ENCODE results near the gene PLPPR3. TPM values are rescaled to one million over a fixed set of nuclear protein-coding genes. Genes with fewer than 3 reads are reported as not detected.

The PLPPR3 gene
- total RNA-seq, 1 experiment from 2014 or later: 0.81 TPM

GRCh38 chr19:796692-797527, 24.8 kb downstream of the PLPPR3 start, which contains the start of gene PTBP1:
PTBP1 (plus strand) TSS chr19:797452; CDS start chr19:797498, 46 bp downstream.
- CTCF ChIA-PET: no interaction called here

GRCh38 chr19:795691-796581, 25.8 kb downstream of the PLPPR3 start:
- Histone ChIP-seq H3K4me2 (peak overlapping the region; percentile 72), H4K20me1 (ENCODE audit: insufficient read depth) (peaks cover 30% of the 10 kb centered on the region), H3K27ac (0 out of 2 replicates have a peak overlapping the region, but pooled peaks have one; percentile 20), H3K79me2 (ENCODE audit: low read depth) (peaks cover 31% of the 10 kb centered on the region), H2AFZ (no peak overlapping the region), H3K4me1 (replicated peaks; ENCODE audit: insufficient read depth) (peaks cover 18% of the 10 kb centered on the region), H3K9me2 (ENCODE audit: insufficient read depth) (no peaks in the 10 kb centered on the region), H3K27me3 (ENCODE audit: insufficient read depth, low read depth) (no peaks in the 10 kb centered on the region), H3K4me3 (peak overlapping the region; percentile 72), H3K9me3 (ENCODE audit: insufficient read depth, low read depth) (no peaks in the 10 kb centered on the region), H3K36me3 (ENCODE audit: low read depth) (peaks cover under 1% of the 10 kb centered on the region; the same call in 1 of the 2 replicates), H3F3A (ENCODE audit: insufficient read depth, low read depth) (peaks cover 24% of the 10 kb centered on the region; the same call in 1 of the 2 replicates)
- intact Hi-C loops (cut with micrococcal nuclease; ENCODE audit: unreplicated experiment): loop anchor here (2.0 kb wide), 3 partner anchors 13 to 223 kb away; partner anchors contain the start of gene BSG
- ChIA-PET POLR2A (ENCODE audit: unreplicated experiment) (no interaction called here), CTCF (interaction anchor here (0.5 kb wide), 1 partner anchor 40 kb away, joined by 5 read pairs; no protein-coding TSS in a partner anchor)
- no peak for DNase-seq
- no TSS peak for BruUV-seq (replicated peaks)
- TF ChIP-seq CTCF (conservative IDR thresholded peaks at IDR 0.05) (no peak), EZH2 (IDR thresholded peaks at IDR 0.05; ENCODE audit: low read depth) (no peak)

More at GRCh38 chr19:796692-797527, 24.8 kb downstream of the PLPPR3 start, which contains the start of gene PTBP1:
- Histone ChIP-seq H3K27me3 (ENCODE audit: insufficient read depth, low read depth) (no peaks in the 10 kb centered on the region), H3K4me2 (peak within 1 kb of the TSS; percentile 97), H3K9me2 (ENCODE audit: insufficient read depth) (no peaks in the 10 kb centered on the region), H4K20me1 (ENCODE audit: insufficient read depth) (peaks cover 40% of the 10 kb centered on the region), H3K4me3 (peak within 1 kb of the TSS; percentile 78), H3K79me2 (ENCODE audit: low read depth) (peaks cover 41% of the 10 kb centered on the region), H3K36me3 (ENCODE audit: low read depth) (peaks cover 10% of the 10 kb centered on the region; the same call in 1 of the 2 replicates), H3F3A (ENCODE audit: insufficient read depth, low read depth) (peaks cover 33% of the 10 kb centered on the region; the same call in 1 of the 2 replicates), H2AFZ (no peak within 1 kb of the TSS), H3K9me3 (ENCODE audit: insufficient read depth, low read depth) (no peaks in the 10 kb centered on the region), H3K27ac (peak within 1 kb of the TSS; percentile 85), H3K4me1 (replicated peaks; ENCODE audit: insufficient read depth) (peaks cover 23% of the 10 kb centered on the region)
- intact Hi-C loops (cut with micrococcal nuclease; ENCODE audit: unreplicated experiment): loop anchor here (2.0 kb wide), 3 partner anchors 14 to 224 kb away; partner anchors contain the start of gene BSG
- peak; percentile 98 to 99 for DNase-seq
- TF ChIP-seq EZH2 (IDR thresholded peaks at IDR 0.05; ENCODE audit: low read depth) (no peak), CTCF (conservative IDR thresholded peaks at IDR 0.05) (no peak)
- POLR2A ChIA-PET (ENCODE audit: unreplicated experiment): interaction anchor here (0.6 kb wide), 1 partner anchor 385 kb away, joined by 3 read pairs; no protein-coding TSS in a partner anchor
- TSS peak; percentile 74 for BruUV-seq (replicated peaks)

GRCh38 chr19:795073-795611, 26.6 kb downstream of the PLPPR3 start:
- Histone ChIP-seq H3K4me1 (replicated peaks; ENCODE audit: insufficient read depth) (peaks cover 10% of the 10 kb centered on the region), H3K36me3 (ENCODE audit: low read depth) (no peaks in the 10 kb centered on the region), H4K20me1 (ENCODE audit: insufficient read depth) (peaks cover 22% of the 10 kb centered on the region), H2AFZ (no peak overlapping the region), H3F3A (ENCODE audit: insufficient read depth, low read depth) (peaks cover 18% of the 10 kb centered on the region; the same call in 1 of the 2 replicates), H3K79me2 (ENCODE audit: low read depth) (peaks cover 23% of the 10 kb centered on the region), H3K27ac (no peak overlapping the region), H3K9me2 (ENCODE audit: insufficient read depth) (no peaks in the 10 kb centered on the region), H3K27me3 (ENCODE audit: insufficient read depth, low read depth) (no peaks in the 10 kb centered on the region), H3K4me2 (no peak overlapping the region), H3K9me3 (ENCODE audit: insufficient read depth, low read depth) (no peaks in the 10 kb centered on the region), H3K4me3 (no peak overlapping the region)
- no peak for DNase-seq
- POLR2A ChIA-PET (ENCODE audit: unreplicated experiment): no interaction called here
- BruUV-seq (replicated peaks): no TSS peak
- intact Hi-C loops (cut with micrococcal nuclease; ENCODE audit: unreplicated experiment): no loop called here
- CTCF ChIA-PET: no interaction called here
- TF ChIP-seq EZH2 (IDR thresholded peaks at IDR 0.05; ENCODE audit: low read depth) (no peak), CTCF (conservative IDR thresholded peaks at IDR 0.05) (no peak)
